ENCODE results near the gene FHAD1.

- TF ChIP-seq, protein P1, sequence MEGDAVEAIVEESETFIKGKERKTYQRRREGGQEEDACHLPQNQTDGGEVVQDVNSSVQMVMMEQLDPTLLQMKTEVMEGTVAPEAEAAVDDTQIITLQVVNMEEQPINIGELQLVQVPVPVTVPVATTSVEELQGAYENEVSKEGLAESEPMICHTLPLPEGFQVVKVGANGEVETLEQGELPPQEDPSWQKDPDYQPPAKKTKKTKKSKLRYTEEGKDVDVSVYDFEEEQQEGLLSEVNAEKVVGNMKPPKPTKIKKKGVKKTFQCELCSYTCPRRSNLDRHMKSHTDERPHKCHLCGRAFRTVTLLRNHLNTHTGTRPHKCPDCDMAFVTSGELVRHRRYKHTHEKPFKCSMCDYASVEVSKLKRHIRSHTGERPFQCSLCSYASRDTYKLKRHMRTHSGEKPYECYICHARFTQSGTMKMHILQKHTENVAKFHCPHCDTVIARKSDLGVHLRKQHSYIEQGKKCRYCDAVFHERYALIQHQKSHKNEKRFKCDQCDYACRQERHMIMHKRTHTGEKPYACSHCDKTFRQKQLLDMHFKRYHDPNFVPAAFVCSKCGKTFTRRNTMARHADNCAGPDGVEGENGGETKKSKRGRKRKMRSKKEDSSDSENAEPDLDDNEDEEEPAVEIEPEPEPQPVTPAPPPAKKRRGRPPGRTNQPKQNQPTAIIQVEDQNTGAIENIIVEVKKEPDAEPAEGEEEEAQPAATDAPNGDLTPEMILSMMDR (IDR thresholded peaks at IDR 0.05), result no peak
- no peak for TF ChIP-seq POLR2A (IDR thresholded peaks at IDR 0.05)
These were observed 39.1 kb upstream of the FHAD1 start for GRCh38 chr1:15207829-15208429.

Measured in Peyer's patch (tissue), 4 donors.